SH-SY5Y (cell line): Measurements from ENCODE around the gene PDXP.

Experiments used
- GATA2 ChIP-seq: IDR thresholded peaks from 2 replicates; pipeline ENCODE4 v1.6.1; 2011; ENCODE audit warnings: mild to moderate bottlenecking, low read depth, low read length
- GATA3 ChIP-seq: IDR thresholded peaks from 2 replicates; pipeline ENCODE4 v1.6.1; 2011; ENCODE audit warnings: low read depth, mild to moderate bottlenecking, low read length, moderate library complexity

DNA sequence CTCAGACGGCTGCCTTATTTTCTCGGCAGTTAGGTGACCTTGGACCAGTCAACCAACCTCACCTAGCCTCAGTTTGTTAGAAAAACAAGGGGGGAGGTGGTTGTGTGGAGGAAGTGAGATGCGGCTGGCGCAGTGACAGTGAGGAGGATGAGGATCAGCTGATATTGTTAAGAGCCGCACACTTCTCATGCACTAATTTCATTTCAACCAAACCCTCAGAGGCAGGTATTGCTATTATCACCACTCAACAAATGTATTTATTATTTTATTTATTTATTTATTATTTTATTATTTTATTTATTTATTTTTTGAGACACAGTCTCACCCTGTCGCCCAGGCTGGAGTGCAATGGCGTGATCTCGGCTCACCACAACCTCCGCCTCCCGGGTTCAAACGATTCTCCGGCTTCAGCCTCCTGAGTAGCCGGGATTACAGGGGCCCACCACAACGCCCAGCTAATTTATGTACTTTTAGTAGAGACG lies 19.0 kb downstream of the PDXP start:
- no peak for TF ChIP-seq GATA3
- TF ChIP-seq GATA2, result no peak
